Measurements from ENCODE around the gene STAB2. TPM values are rescaled to one million over a fixed set of nuclear protein-coding genes. Genes with fewer than 3 reads are reported as not detected.

Gene STAB2
- total RNA-seq, 4 donors from 2014 or later = not detected

- TF ChIP-seq, protein P1, sequence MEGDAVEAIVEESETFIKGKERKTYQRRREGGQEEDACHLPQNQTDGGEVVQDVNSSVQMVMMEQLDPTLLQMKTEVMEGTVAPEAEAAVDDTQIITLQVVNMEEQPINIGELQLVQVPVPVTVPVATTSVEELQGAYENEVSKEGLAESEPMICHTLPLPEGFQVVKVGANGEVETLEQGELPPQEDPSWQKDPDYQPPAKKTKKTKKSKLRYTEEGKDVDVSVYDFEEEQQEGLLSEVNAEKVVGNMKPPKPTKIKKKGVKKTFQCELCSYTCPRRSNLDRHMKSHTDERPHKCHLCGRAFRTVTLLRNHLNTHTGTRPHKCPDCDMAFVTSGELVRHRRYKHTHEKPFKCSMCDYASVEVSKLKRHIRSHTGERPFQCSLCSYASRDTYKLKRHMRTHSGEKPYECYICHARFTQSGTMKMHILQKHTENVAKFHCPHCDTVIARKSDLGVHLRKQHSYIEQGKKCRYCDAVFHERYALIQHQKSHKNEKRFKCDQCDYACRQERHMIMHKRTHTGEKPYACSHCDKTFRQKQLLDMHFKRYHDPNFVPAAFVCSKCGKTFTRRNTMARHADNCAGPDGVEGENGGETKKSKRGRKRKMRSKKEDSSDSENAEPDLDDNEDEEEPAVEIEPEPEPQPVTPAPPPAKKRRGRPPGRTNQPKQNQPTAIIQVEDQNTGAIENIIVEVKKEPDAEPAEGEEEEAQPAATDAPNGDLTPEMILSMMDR (IDR thresholded peaks at IDR 0.05 in 4 of 5, conservative IDR thresholded peaks at IDR 0.05 in 1 of 5) = no peak
- TF ChIP-seq POLR2A (IDR thresholded peaks at IDR 0.05) = no peak
- intact Hi-C loops (cut with DNase I; ENCODE audit: low total_unique reads) (no loop called here), in situ Hi-C loops (cut with MboI; ENCODE audit: low sequenced_read_pairs in 4 of 4) (no loop called here)
- H3K4me3 ChIP-seq = no peak overlapping the region
- DNase-seq (no peak), ATAC-seq (no peak)
- no peaks in the 10 kb centered on the region for H3K4me1 ChIP-seq
- no peak overlapping the region for H3K27ac ChIP-seq
- no peaks in the 10 kb centered on the region for H3K9me3 ChIP-seq
- H3K27me3 ChIP-seq = no peaks in the 10 kb centered on the region
- H3K36me3 ChIP-seq = no peaks in the 10 kb centered on the region
These were observed 80.1 kb downstream of the STAB2 start for GRCh38 chr12:103667125-103667524.

DNA sequence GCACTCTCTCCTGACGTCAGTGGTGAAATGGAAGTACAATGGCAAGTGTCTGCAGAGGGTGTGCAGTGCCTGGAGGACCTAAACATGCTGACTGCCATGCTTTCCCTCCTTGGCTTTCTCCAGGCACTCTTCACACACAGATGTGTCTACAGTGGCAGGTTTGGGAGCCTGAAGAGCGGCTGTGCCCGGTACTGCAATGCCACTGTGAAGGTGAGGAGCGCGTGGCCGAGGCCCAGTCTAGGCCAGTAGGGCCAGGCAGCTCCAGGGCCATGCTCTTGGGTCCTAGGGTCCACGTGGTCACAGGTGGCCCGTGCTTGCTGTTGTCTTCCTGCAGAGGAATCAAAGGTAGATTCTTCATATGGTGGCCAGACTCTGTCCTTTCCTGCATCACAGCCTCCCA, 81.4 kb downstream of the STAB2 start:
- Histone ChIP-seq H3K27ac (no peak overlapping the region), H3K4me3 (no peak overlapping the region), H3K4me1 (no peaks in the 10 kb centered on the region), H3K27me3 (no peaks in the 10 kb centered on the region), H3K9me3 (no peaks in the 10 kb centered on the region), H3K36me3 (no peaks in the 10 kb centered on the region)
- in situ Hi-C loops (cut with MboI; ENCODE audit: low sequenced_read_pairs in 4 of 4) = no loop called here
- DNase-seq = no peak
- ATAC-seq = no peak
- intact Hi-C loops (cut with DNase I; ENCODE audit: low total_unique reads) = no loop called here
- TF ChIP-seq, protein P1 (IDR thresholded peaks at IDR 0.05 in 4 of 5, conservative IDR thresholded peaks at IDR 0.05 in 1 of 5) = no peak
- TF ChIP-seq POLR2A (IDR thresholded peaks at IDR 0.05) = no peak

DNA sequence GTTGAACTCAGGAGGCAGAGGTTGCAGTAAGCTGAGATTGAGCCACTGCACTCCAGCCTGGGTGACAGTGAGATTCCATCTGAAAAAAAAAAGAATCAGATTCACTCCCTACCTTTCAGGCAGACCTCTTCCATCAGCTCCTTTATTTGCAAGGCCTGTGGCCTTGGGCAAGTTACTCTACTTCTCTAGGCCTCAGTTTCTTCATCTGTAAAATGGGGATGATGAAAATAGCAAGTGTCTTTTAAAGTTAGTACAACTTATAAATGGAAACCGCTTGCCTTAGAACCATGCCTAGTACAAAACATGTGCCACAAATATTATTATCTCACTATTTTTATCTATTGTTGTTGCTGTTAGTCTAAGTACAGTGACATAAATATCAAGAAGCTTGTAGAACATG, 84.3 kb downstream of the STAB2 start:
- Histone ChIP-seq H3K36me3 (no peaks in the 10 kb centered on the region), H3K27ac (no peak overlapping the region), H3K9me3 (no peaks in the 10 kb centered on the region), H3K27me3 (no peaks in the 10 kb centered on the region), H3K4me3 (no peak overlapping the region), H3K4me1 (no peaks in the 10 kb centered on the region)
- TF ChIP-seq, protein P1 (IDR thresholded peaks at IDR 0.05 in 4 of 5, conservative IDR thresholded peaks at IDR 0.05 in 1 of 5) = no peak
- no peak for TF ChIP-seq POLR2A (IDR thresholded peaks at IDR 0.05)
- DNase-seq = no peak
- ATAC-seq = no peak
- intact Hi-C loops (cut with DNase I; ENCODE audit: low total_unique reads) = no loop called here
- in situ Hi-C loops (cut with MboI; ENCODE audit: low sequenced_read_pairs in 4 of 4) = no loop called here

DNA sequence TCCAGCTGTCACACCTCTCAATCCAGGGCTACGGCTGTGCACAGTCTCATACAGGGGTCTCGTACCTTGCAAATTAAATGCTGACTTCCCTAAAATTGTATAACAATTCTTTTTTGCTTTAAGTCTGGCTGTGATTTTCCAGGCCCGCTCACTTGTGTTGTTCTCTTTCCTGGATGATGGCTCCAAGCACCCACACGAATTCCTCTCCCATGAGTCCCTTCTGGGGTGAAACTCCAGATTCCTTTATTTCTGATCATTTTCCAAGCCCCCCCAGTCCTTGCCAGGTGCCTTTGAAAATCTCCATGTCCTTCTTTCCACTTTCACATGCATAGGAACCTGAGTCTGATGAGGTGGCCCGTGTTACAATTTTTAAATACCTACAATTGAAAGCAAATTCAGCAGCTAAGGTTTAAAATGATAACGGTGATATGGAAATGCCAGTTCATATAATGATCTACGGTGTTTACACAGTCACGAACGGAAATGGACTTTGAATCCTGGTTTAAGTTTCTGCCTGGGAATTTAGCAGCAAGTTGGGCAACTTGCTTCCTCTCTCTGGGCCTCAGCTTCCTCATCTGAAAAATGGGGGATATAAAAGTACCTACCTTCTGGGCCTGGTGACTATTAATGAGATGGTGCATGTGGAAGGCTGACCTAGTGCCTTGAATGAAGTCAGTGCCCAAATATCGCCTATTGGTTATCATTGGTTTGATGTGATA, 85.5 kb downstream of the STAB2 start:
- Histone ChIP-seq H3K9me3 (no peaks in the 10 kb centered on the region), H3K4me1 (no peaks in the 10 kb centered on the region), H3K36me3 (no peaks in the 10 kb centered on the region), H3K27me3 (no peaks in the 10 kb centered on the region), H3K27ac (no peak overlapping the region), H3K4me3 (no peak overlapping the region)
- in situ Hi-C loops (cut with MboI; ENCODE audit: low sequenced_read_pairs in 4 of 4) (no loop called here), intact Hi-C loops (cut with DNase I; ENCODE audit: low total_unique reads) (no loop called here)
- no peak for TF ChIP-seq POLR2A (IDR thresholded peaks at IDR 0.05)
- TF ChIP-seq, protein P1 (IDR thresholded peaks at IDR 0.05 in 4 of 5, conservative IDR thresholded peaks at IDR 0.05 in 1 of 5) = no peak
- DNase-seq (no peak), ATAC-seq (no peak)

- Histone ChIP-seq H3K27me3 (no peaks in the 10 kb centered on the region), H3K36me3 (no peaks in the 10 kb centered on the region), H3K4me1 (no peaks in the 10 kb centered on the region), H3K4me3 (no peak overlapping the region), H3K9me3 (no peaks in the 10 kb centered on the region), H3K27ac (no peak overlapping the region)
- TF ChIP-seq, protein P1 (IDR thresholded peaks at IDR 0.05 in 4 of 5, conservative IDR thresholded peaks at IDR 0.05 in 1 of 5) = no peak
- no peak for TF ChIP-seq POLR2A (IDR thresholded peaks at IDR 0.05)
- ATAC-seq (no peak), DNase-seq (no peak)
- in situ Hi-C loops (cut with MboI; ENCODE audit: low sequenced_read_pairs in 4 of 4) = no loop called here
- intact Hi-C loops (cut with DNase I; ENCODE audit: low total_unique reads) = no loop called here
These were observed 86.4 kb downstream of the STAB2 start for GRCh38 chr12:103673487-103673886.

Measured in gastrocnemius medialis (tissue), 4 donors.